GM12865 (cell line): ENCODE results near the gene FOXA3.

ENCODE experiments used
- DNase-seq: peaks from one replicate; pipeline ENCODE4 v3.0.0; 2010; ENCODE audit warnings: low read depth
- H3K4me3 ChIP-seq: 2 replicates; pipeline ENCODE4 v1.5.1; 2011; ENCODE audit warnings: mild to moderate bottlenecking, low read depth, low read length, control low read depth
- TF ChIP-seq, protein P1 (sequence below): IDR thresholded peaks from 2 replicates; pipeline ENCODE4 v1.5.1; 2011; ENCODE audit warnings: low read length, control low read depth, low read depth, inconsistent platforms; ENCODE audit not compliant: insufficient read depth; ENCODE audit errors: missing control alignments

Gene FOXA3

GRCh38 chr19:45873219-45873772, 9.2 kb downstream of the FOXA3 start:
- TF ChIP-seq, protein P1, sequence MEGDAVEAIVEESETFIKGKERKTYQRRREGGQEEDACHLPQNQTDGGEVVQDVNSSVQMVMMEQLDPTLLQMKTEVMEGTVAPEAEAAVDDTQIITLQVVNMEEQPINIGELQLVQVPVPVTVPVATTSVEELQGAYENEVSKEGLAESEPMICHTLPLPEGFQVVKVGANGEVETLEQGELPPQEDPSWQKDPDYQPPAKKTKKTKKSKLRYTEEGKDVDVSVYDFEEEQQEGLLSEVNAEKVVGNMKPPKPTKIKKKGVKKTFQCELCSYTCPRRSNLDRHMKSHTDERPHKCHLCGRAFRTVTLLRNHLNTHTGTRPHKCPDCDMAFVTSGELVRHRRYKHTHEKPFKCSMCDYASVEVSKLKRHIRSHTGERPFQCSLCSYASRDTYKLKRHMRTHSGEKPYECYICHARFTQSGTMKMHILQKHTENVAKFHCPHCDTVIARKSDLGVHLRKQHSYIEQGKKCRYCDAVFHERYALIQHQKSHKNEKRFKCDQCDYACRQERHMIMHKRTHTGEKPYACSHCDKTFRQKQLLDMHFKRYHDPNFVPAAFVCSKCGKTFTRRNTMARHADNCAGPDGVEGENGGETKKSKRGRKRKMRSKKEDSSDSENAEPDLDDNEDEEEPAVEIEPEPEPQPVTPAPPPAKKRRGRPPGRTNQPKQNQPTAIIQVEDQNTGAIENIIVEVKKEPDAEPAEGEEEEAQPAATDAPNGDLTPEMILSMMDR, result no peak
- DNase-seq, result no peak
- no peak overlapping the region for H3K4me3 ChIP-seq

DNA sequence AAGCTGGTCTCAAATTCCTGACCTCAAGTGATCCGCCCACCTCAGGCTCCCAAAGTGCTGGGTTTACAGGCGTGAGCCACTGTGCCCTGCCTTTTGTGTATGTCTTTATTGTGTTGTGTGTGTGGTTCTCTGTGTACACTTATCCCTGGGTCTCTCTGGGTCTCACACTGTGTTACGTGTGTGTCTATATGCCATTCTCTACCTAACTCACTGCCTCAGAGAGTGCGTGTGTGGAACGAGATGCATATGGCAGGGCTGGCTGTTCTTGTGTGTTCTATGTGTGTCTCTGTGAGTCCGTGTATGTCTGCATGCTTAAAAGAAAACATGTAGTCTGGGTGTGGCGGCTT, 10.5 kb downstream of the FOXA3 start:
- DNase-seq, result no peak
- no peak overlapping the region for H3K4me3 ChIP-seq

GRCh38 chr19:45876161-45876410, 12.0 kb downstream of the FOXA3 start:
- H3K4me3 ChIP-seq, result no peak overlapping the region
- TF ChIP-seq, protein P1, result no peak
- peak; percentile 40 for DNase-seq

More for the DNA sequence above, 10.5 kb downstream of the FOXA3 start:
- TF ChIP-seq, protein P1, result no peak

DNA sequence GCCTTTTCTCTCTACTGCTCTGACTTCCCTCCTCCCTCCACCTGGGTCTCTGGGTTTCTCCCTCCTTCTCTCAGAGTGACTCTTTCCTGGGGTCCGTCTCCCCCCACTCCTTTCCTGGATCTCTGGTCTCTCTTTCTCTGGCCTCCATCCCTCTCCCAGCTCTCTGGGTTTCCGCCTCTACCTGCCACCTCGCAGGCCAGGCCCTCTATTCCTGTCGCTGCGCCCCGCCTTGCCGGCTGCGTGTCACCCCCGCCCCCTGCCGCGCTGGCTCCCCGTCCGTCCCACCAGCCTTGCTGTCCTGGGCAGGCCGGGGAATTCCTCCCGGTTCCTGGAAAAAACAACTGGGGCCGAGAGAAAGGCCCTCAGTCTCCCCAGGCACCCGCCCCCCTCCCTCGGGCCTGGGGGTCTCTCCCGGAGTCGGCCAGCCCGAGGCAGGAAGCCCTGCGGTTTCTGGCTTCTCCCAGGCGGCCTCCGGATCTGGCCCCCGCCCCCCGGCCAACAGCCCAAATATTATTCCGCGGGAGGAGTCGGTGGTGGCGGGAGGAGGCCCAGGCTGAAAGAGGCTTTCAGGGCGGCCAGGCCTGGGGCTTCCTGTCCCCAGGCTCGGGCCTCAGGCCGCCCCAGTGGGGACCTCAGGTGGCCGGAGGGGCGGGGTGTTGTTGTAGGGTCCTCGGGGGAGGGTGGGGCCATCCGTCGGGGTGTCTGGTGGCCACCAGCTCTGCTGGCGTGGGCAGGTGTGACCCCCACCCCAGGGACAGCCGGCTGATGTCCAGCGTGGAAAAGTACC, 12.5 kb downstream of the FOXA3 start:
- H3K4me3 ChIP-seq, result no peak overlapping the region
- TF ChIP-seq, protein P1, result no peak
- DNase-seq, result no peak

DNA sequence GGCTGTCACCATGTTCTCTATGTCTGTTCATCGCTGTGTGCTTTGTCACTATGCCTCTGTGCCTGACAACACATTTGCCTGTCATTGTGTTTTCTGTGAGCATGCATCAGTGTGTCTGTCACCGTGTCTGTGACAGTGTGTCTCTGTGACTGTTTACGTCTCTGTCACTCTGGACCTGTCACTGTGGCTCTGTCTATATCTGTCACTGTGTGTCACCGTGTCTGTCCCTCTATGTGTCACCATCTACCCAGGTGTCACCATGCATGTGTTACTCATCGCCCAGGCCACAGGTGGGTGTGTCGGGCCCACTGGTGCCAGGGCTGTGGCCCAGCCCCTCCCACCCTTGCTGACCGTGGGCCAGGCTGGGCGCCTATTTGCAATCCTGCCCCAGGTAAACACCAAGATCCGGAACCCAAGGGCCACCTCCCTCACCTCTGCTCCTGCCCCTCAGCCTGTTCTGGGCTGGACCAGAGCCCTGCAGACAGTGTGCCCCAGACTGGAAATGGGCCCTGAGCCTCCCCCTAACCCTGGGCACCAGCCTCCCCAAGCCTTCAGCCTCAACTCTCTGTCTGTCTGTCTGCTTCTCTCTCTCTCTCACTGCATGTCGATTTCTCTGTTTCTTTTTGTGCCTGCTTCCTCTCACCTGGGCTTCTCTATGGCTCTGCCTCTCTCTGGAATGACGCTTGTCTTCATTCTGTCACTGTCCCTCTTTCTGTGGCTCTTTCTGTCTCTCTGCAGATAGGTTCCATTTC, 14.1 kb downstream of the FOXA3 start:
- no peak for DNase-seq
- no peak overlapping the region for H3K4me3 ChIP-seq
- TF ChIP-seq, protein P1, result no peak

- TF ChIP-seq, protein P1, result no peak
- no peak overlapping the region for H3K4me3 ChIP-seq
- no peak for DNase-seq
Observed at GRCh38 chr19:45879055-45879454, 14.9 kb downstream of the FOXA3 start.
